GM18519 (cell line): ENCODE measurements around the gene ARHGEF40.

Source experiments
- ATAC-seq: cut with Tn5 transposase; IDR thresholded peaks from one replicate; pipeline ENCODE4 v1.9.1; 2021; ENCODE audit warnings: mild to moderate bottlenecking, moderate library complexity; ENCODE audit not compliant: unreplicated experiment, low FRiP score

Gene ARHGEF40

DNA sequence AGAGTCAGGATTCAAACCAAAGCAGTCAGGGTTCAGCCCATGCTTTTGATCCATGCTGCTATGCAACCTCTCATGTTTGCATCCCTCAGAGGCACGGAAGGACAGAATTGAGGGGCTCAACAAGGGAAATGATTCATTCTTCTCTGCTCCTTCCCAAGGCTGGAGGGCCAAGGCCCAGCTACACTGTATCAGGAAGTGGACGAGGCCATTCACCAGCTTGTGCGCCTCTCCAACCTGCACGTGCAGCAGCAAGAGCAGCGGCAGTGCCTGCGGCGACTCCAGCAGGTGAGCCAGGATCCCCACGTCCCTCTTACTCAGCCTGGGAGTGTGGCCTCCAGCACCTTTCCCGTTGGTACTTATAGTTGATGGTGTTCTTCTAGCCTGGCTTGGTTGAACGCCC, 8.6 kb downstream of the ARHGEF40 start:
- ATAC-seq, result no peak

DNA sequence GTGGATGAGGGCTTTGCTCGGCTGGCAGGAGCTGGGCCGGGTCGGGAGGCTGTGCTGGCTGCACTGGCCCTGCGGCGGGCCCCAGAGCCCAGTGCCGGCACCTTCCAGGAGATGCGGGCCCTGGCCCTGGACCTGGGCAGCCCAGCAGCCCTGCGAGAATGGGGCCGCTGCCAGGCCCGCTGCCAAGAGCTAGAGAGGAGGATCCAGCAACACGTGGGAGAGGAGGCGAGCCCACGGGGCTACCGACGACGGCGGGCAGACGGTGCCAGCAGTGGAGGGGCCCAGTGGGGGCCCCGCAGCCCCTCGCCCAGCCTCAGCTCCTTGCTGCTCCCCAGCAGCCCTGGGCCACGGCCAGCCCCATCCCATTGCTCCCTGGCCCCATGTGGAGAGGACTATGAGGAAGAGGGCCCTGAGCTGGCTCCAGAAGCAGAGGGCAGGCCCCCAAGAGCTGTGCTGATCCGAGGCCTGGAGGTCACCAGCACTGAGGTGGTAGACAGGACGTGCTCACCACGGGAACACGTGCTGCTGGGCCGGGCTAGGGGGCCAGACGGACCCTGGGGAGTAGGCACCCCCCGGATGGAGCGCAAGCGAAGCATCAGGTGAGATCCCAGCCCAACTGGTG, 11.5 kb downstream of the ARHGEF40 start:
- ATAC-seq, result no peak

DNA sequence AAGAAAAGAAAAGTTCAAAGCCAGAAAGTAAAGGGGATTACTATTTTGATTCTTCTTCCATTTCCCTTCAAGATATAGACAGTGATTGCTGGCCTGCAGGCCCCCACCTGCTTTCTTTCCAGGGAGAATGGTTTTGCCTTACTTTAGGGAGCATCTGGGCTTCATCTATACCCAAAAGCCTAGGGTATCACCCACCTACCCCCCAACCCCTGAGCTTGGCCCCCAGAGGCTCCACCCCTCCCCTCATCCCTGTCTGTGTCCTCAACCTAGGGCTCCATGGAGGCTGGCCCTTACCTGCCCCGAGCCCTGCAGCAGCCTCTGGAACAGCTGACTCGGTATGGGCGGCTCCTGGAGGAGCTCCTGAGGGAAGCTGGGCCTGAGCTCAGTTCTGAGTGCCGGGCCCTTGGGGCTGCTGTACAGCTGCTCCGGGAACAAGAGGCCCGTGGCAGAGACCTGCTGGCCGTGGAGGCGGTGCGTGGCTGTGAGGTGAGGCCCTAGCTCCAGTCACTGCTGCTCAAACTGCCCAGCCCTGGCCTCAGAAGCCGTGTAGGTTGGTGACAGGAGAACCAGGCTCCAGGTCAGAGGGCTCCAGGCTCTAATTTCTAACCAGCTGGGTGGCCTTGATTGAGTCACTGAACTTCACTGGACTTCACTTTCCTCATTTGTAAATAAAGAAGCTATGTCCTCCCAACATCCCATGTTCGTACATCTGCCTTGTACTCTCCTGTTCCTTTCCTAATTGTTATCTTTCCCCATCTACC, 13.6 kb downstream of the ARHGEF40 start:
- no peak for ATAC-seq

DNA sequence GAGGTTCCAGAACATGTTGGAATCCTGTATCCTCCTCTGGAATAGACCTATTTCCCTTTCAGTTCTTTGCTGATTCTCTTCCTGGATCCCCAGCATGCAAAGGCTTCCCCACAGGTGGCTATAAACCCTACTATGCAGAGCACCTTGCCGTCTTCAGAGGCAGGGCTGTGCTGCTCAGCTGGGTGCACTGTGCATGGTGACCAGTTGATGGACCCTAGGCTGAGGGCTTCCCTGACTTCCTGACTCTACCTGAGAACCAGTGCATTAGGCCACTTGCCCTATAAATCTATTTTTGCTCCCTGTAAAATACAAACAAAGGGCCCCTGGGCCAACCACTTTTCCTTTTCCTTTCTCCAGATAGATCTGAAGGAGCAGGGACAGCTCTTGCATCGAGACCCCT, 14.3 kb downstream of the ARHGEF40 start:
- no peak for ATAC-seq

DNA sequence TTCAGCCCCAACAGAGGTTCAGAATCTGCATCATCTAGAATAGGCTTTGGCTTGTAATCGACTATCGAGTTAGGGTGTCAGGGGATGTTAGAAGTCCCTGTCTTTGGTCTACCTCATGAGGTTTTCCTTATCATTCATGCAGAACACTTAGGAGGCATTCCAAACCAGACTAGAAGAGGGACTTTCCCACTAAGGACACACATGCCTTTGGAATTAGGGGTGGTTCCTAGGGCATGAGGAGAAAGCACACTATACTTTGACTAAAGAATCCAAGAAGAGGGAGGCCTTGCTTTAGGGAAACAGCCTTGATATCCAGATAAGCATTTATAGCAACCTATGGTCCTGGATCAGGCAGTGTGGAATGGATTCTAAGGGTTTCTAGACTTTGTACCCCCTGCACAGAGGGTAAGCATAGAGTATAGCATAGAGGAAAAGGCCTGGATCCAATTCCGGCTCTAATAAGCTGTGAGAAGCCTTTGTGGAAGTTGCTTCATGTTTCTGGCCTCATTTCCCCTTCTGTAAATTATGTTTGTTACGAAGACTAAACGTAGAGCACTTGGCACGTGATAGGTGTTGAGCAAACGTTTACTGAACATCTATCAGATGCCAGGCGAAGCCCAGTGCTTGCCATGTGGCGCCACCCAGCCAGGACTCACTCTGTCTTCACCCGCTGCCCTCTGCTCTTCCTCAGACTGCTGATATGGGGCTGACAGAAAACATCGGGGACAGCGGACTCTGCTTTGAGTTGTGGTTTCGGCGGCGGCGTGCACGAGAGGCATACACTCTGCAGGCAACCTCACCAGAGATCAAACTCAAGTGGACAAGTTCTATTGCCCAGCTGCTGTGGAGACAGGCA, 15.1 kb downstream of the ARHGEF40 start:
- ATAC-seq, result no peak

DNA sequence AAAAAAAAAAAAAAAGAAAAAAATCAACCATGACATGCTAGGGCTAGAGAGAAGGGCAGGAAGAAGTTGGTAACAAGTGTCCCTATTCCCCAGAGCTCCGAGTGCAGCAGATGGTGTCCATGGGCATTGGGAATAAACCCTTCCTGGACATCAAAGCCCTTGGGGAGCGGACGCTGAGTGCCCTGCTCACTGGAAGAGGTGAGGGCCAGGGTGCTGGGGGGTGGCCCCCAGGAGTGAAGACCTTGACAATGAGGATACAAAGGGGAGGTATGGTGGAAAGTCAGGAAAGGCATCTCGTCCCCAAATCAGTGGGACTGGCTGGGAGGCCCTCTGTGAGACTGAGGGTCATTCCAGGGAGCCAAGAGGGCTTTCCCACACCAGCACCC, 16.8 kb downstream of the ARHGEF40 start:
- ATAC-seq, result no peak

DNA sequence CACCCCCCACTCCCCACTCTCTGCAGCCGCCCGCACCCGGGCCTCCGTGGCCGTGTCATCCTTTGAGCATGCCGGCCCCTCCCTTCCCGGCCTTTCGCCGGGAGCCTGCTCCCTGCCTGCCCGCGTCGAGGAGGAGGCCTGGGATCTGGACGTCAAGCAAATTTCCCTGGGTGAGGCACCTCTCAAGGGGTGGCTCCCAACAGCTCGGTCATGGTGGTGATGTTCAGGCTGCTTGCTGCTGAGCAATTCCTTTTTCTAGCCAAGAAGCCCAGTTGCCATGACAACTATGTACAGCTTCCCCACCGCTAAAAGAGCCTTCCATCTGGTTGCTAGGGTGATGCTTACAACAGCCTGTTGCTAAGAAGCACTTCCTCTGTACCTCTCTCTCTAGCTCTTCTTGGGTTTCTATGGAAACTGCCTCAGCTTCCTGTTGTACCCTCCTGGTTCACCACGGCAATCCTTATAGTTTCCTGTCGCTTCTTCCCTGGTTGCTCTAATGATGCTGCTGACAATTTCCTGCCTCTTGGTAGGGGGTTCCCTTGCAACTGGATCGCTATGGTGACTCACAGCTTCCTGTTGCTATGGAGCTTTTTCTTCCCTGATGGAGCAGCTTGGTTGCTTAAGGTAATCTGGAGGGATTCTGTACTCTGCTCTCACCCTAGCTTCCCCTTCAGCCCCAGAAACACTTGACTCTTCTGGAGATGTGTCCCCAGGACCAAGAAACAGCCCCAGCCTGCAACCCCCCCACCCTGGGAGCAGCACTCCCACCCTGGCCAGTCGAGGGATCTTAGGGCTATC, 17.4 kb downstream of the ARHGEF40 start:
- peak; percentile 80 for ATAC-seq

DNA sequence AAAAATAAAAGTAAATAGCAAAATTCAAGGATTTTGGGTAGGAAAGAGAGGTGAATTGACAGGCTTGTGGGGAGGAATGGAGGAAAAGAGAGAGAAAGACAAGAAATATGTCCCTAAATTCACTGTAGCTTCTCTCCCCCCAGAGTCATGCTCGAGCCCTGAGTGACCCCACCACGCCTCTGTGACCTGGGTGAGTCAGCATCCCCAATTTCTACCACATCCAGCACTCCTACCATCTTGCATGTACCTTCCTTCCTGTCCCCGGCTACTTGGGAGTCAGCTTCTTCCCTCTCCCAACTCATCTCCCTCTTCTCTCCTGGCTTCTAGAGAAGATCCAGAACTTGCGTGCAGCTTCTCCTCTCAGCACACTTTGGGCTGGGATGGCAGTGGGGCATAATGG, 18.6 kb downstream of the ARHGEF40 start:
- no peak for ATAC-seq

DNA sequence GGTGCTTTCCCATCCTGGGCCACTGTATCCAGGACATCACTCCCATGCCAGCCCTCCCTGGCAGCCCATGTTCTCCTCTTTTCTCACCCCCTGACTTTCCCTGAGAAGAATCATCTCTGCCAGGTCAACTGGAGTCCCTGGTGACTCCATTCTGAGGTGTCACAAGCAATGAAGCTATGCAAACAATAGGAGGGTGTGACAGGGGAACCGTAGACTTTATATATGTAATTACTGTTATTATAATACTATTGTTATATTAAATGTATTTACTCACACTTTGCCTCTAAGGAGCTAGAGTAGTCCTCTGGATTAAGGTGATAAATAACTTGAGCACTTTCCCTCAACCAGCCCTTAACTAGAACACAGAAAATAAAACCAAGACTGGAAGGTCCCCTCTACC, 19.2 kb downstream of the ARHGEF40 start:
- no peak for ATAC-seq

DNA sequence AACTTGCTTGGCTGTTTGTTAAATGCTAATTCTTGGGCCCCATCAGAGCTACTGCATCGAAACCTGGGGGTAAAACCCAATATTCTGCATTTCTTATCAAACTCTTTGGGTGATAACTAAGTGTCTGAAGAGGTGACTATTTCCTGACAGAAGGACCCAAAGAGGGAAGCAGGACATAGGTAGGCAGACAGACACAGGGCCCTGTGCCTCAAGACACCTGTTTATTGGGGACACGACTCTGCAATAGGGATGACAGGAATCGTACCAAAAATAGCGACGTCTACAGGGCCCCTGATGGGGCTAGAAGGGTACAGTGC, 19.7 kb downstream of the ARHGEF40 start:
- ATAC-seq, result no peak

DNA sequence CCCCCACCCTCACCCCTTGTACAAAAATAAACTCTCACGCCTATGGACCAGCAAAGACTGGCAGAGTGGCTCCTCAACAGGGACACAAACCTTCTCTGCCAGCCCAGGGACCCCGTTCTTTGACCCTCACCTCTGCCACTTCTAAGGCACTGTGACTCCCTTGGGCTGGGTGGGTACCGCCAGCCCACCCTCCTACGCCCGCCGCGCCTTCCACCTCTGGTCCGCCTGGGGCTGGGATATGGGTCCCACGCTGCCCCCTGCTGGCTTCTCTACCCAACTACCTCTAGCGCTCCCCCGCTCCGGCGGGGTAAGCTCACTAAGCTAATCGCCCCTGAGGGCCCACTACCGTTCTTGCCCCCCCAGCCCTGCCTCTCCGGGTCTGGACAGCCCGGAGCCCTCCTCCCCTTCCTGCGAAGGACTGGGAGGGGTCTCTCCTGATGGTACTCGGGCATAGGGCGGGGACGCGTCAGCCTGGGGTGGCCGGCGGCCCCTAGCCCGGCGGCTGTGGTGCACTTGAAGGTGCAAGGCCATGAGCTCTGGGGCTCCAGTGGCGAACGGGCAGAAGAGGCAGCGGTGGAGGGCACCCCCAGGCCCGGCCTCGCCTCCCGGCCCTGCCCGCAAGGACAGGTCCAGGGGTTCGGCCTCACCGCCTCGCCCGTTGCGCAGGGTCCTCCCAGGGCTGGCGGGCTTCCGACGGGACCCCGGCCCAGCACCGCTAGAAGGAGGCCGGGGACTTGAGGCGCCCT, 20.3 kb downstream of the ARHGEF40 start:
- ATAC-seq, result no peak

DNA sequence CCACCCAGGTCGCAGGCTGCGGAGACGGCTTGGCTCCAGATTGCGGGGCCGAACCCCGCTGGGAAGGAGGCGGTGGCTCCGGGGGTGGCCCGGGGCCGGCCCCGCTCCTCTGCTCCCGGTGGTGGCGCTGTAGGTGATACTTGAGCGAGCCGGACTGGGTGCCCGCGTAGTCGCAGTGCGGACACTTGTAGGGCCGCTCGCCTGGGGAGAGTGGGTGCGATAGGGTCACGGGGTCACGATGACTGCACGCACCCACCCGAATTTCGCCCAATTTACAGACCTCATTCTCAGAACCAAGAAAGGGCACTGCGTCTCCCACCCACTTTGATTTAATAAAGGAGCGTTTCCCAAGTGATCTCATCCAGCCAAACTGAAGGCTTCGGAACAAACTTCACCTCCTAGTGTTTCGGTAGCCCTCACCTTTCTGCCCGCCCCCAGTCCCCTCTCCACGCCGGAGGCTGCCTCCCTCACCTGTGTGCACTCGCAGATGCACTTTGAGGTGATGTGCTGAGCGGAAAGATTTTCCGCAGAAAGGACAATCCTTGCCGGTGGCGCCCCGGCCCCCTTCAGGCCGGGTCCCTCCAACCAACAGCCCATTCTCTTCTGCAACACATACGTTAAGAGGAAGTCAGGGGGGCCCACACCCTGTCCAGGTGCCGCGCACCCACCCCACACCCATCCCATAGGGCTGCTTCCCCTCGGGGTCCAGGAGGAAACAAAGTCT, 21.0 kb downstream of the ARHGEF40 start:
- no peak for ATAC-seq

DNA sequence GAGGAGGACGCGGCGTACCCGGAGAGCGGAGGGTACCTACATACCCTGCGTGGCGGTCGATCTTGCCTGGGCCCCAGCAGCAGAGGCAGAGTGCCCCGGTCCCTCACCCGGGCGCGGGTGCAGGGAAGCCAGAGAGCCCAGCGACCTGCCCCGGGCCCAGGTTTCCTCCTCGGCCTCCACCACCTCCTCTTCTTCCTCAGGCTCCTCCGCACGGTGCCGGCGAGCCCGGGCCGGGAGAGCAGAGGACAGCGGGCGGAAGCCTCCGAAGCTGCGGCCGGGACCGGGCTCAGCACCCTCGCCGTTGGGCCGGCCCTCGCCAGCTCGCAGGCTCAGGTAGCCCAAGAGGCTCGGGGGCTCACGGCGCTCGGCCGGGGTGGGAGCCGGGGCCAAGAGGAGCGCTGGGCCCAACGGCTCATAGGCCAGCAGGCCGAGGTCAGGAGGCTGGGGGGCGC, 21.7 kb downstream of the ARHGEF40 start:
- no peak for ATAC-seq

DNA sequence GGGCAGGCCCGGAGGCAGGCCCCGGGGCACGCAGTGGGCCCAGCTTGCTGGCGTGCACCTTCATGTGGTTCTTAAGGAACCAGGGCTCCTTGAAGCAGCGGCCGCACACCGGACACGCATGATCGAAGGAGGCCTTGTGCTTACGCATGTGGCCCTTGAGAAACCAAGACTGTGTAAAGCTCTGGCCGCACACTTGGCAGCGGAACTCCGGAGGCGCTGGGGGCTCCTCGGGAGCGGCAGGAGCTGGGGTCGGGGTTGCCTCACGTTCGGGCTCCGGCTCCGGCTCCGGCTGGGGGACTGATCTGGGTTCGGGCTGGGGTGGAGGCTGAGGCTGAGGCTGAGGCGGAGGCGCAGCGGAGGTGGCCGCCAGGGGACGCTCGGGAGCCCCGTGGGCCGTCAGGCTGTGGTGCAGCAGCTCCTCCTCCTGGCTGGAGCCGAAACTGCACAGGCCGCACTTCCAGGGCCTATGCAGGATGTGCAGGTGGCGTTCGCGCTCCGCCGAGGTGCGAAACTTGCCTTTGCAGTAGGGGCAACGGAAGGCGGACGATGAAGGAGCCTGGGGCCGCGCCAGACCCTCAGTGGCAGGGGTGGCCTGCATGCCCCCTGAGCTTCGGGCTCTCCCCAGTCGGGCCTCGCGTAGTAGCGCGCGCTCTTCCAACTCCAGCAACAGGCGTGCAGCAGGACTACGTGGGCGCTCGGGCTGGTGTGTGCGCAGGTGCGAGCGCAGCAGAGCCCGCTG, 22.3 kb downstream of the ARHGEF40 start:
- peak; percentile 74 for ATAC-seq

DNA sequence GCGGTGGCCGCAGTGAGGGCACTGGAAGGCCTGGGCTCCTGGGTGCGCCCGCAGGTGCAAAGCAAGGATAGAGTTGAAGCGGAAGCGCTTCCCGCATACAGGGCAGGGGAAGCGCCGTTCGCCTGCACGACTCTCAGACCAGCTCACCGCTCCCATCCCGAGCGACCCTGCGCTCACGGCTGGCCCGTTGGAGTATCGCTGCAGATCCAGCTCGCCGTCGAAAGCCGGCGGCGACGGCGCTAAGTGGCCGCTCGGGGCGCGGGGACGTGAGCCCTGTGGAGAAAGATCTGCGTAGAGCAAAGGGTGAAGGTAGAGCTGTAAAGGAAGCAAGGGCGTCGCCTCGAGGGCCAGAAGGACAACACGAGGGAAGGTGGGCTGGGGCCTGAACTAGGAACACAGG, 22.9 kb downstream of the ARHGEF40 start:
- ATAC-seq, result no peak

DNA sequence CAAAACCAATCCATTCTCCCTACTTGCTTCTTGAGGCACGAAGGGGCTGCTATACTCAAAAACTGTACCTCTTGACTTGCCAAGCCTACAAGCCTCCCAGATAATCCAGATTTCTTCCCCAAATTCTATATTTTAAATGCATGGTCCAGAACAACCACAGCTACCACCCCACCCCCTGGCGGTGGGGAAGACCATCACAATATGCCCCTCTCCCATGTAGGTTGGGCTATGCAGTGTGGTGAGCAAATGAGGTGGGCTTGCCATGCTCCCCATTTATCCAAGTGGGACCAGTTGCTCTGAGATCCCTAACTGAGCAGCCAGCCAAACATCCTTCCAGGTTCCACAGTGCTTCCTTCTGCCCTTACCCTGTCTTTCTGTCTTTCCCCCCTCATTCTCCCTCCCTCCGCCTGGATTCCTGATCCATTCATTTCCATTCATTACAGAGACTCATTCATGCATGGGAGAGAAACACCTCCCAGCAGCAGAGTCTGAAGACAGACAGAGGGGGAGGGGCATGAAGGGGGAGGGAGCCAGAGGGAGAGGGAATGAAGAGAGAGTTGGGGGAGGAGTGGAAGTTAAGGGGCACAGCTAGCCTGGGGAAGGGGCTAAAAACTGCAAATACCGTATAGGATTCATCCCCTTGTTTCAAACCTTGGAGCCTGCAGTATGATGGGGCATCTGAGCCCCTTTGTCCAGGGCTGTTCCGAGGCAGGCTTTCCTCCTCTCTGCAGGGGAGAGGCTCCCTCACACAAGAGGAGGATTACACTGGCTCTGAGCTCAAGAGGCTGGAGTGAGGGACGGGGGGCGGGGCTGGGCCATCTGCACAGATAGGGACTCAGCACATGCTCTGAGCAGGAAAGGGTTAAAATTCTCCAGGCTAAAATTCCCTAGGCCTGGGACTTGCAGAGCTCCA, 23.9 kb downstream of the ARHGEF40 start:
- no peak for ATAC-seq

DNA sequence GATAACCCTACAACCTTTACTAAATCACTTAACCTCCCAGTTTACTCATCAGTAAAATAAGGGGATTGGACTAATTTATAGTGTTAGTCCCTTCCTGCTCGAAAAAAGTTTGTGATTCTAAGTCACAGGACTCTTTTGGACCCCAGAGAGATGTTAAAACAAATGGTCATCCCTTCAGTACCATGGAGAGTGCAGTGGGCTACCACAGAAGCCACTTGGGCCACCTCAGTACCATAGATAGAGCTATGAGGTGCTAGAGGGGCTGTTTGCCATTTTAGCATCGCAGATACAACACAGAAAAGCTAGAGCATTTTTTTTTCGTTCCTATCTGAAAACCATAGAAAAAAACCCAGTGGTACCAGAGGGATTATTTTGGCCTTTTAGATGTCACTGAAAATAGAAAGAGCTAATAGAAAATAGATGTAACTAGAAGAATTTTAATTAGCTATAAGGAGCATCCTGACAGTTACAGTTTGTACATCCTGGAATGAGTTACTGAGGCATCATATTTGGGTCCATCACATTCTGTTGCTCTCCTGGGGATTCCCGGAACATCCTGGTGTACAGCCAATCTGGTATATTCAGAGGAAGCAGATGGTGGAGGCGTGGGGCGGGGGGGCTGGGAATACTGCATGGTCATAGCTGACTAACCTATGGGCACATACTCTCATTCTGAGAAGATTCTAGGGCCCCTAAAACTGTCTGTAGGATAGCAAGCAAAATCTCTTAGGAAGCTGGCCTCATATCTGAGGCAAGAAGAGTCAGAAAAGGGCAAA, 25.5 kb downstream of the ARHGEF40 start:
- ATAC-seq, result no peak
